HG03108 (cell line): ENCODE results near the gene CHSY3.

Source experiments
- ATAC-seq: cut with Tn5 transposase; IDR thresholded peaks from one replicate; pipeline ENCODE4 v1.9.1; 2021; ENCODE audit warnings: moderate library complexity; ENCODE audit not compliant: unreplicated experiment

Gene CHSY3

GRCh38 chr5:129945028-129945427 lies 40.8 kb downstream of the CHSY3 start:
- ATAC-seq: no peak

GRCh38 chr5:129945774-129946270 lies 41.6 kb downstream of the CHSY3 start:
- no peak for ATAC-seq

- ATAC-seq: no peak
These were observed 46.8 kb downstream of the CHSY3 start for GRCh38 chr5:129951039-129951438.

GRCh38 chr5:129958581-129958980 lies 54.3 kb downstream of the CHSY3 start:
- ATAC-seq: no peak

GRCh38 chr5:129960831-129961230 lies 56.6 kb downstream of the CHSY3 start:
- no peak for ATAC-seq

GRCh38 chr5:129962506-129962905 lies 58.2 kb downstream of the CHSY3 start:
- ATAC-seq: no peak

GRCh38 chr5:129963359-129963758 lies 59.1 kb downstream of the CHSY3 start:
- no peak for ATAC-seq

- no peak for ATAC-seq
These were observed 61.8 kb downstream of the CHSY3 start for GRCh38 chr5:129966071-129966470.

- no peak for ATAC-seq
These were observed 67.4 kb downstream of the CHSY3 start for GRCh38 chr5:129971714-129972113.

- no peak for ATAC-seq
These were observed 68.3 kb downstream of the CHSY3 start for GRCh38 chr5:129972465-129973141.

- ATAC-seq: no peak
These were observed 69.6 kb downstream of the CHSY3 start for GRCh38 chr5:129973716-129974426.

- ATAC-seq: peak; percentile 74
These were observed 73.5 kb downstream of the CHSY3 start for GRCh38 chr5:129977810-129978209.

- ATAC-seq: no peak
These were observed 74.0 kb downstream of the CHSY3 start for GRCh38 chr5:129978270-129978669.

GRCh38 chr5:129988453-129988852 lies 84.2 kb downstream of the CHSY3 start:
- no peak for ATAC-seq

GRCh38 chr5:129991780-129992179 lies 87.5 kb downstream of the CHSY3 start:
- ATAC-seq: no peak

GRCh38 chr5:129996896-129997295 lies 92.6 kb downstream of the CHSY3 start:
- ATAC-seq: no peak

- no peak for ATAC-seq
These were observed 96.2 kb downstream of the CHSY3 start for GRCh38 chr5:130000460-130000859.

- no peak for ATAC-seq
These were observed 97.9 kb downstream of the CHSY3 start for GRCh38 chr5:130002183-130002582.

- ATAC-seq: no peak
These were observed 98.6 kb downstream of the CHSY3 start for GRCh38 chr5:130002876-130003275.

GRCh38 chr5:130011986-130012385 lies 107.7 kb downstream of the CHSY3 start:
- no peak for ATAC-seq

GRCh38 chr5:130017173-130017572 lies 112.9 kb downstream of the CHSY3 start:
- no peak for ATAC-seq

- no peak for ATAC-seq
These were observed 114.4 kb downstream of the CHSY3 start for GRCh38 chr5:130018641-130019040.
